Hepatic stellate cell (primary cell): ENCODE measurements around the gene KIF5C.

Experiments
- DNase-seq: peaks from one replicate; pipeline ENCODE4 v3.0.0; 2011; ENCODE audit warnings: low spot score

Gene KIF5C

DNA sequence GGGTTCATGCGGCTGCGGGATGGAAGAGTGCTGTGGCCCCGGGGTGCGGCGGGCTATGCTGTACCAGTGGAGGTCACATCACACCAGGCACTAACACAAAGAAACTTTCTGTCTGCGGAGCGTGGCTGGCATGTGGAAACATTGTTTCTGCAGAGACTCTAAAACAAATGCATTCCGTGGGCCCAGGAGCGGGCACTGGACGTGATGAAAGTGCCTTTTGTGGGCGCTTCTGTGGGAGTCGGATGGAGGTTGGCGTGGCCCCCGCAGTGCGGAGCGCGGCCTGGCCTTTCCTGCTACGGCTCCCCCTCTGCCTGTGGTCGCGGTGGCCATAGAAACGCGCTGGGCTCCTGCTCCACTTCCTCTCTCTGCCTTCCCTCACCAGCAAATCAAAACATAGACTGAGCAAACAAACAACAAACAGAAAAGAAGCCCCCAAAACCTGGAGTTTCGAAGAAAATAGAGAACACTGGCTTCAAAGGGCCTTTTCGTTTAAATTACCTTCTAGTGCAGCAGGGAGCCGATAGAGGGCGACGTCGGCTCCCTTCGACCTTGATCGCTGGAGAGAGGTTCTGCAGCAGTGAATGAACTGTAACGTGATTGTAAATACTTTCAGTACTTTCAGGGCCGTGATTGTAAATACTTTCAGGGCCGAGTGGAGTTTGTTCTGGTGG is 51.4 kb downstream of the KIF5C start:
- peak; percentile 7 for DNase-seq

DNA sequence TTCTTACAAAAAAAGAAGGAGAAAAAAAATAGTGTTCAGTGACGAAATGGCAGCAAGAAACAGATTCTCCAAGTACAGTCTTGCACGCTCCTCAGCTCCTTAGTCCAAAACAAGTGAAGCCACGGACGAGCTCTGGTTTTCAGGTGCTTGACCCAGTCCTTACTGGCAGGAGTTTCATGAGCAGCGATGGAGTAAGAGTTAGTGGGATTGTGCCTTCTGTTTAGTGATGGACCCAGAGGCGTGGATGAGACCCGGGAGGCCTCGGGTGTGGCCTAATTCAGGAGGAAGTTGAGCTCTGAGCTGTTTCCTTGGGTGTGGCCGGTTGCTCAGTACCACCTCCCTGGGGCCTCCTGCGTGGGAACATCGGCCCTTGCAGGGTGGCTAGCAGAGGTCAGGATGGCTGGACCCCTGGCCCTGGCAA is 52.0 kb downstream of the KIF5C start:
- DNase-seq: no peak

DNA sequence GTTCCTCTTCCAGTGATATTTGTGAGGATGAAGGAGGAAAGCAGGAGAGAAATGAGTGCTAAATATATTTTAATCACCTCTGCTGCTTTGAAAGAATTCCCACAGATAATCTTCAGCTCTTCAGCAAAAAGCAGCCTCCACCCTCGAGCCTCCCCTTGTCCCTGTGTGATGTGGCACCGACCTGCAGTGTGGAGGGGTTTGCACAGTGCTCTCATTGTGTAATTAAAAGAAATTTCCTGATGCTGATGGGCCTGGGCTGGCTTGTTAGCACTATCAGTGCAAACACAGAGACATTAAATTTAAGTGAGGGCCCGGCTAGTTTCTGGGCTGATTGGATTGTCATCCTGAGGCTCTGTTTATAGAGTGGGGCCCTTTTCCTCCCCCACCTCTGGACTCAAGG is 53.4 kb downstream of the KIF5C start:
- no peak for DNase-seq

DNA sequence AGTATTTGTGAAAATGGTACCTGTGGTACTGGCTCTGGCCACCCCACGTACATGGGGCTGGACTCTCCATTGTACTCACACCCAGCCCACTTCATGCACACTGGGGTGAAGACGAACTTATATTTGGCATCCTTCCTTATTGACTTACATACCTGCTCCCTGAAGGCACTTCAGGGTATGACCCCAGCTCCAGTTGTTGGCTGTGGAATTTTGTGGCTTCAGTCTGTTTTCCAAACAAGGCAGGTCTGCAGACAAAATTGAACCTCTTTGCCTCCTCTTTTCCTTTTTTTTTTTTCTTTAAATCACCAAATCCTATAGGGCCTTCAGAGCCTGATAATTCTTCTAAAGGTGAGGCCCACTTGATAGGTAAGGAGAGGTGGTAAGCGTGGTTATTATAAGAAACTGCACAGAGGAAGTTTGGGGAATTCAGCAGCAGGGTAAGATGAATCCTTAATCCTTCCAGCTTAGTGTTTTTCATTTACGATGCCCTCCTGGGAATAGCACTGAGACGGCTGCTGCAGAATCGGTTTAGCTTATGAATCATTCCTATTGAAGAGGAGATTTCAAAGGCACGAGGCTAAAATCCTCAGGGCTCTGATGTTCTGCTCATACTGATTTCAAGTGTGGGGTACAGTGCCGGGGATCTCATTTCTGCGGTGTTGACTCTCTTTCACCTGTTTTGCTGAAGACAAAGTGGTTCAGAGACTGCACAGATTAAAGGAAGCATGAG is 55.2 kb downstream of the KIF5C start:
- DNase-seq: no peak

DNA sequence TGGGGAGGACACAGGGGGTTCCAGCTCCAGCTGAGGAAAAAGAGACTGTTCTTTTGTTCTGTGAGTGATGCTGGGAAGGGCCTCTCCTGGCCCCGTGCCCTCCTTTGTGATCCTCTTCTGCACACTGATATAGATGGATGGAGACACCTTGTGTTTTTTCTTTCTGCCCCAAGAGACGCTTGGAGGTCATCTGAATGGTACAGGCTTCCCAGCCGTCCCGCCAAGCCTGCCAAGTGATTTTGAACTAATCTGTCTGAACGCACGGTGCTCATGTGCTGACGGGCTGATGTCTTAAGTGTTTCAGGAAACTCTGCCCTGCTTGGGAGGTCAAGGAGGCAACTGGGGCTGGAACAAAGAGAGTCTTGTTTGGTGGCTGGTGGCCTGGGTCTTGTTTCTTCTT is 57.5 kb downstream of the KIF5C start:
- no peak for DNase-seq

DNA sequence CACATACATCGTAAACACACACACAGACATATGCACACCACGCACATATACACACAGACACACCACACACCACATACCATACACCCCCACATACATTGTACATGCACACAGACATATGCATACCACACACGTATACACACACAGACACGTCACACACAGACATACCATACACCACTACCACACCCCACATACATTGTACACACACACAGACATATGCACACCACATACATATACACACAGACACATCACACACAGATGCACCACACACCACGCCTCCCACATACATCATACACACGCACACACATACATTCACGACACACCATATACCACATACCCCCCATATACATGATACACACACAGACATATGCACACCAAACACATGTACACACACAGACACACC is 58.4 kb downstream of the KIF5C start:
- DNase-seq: no peak

DNA sequence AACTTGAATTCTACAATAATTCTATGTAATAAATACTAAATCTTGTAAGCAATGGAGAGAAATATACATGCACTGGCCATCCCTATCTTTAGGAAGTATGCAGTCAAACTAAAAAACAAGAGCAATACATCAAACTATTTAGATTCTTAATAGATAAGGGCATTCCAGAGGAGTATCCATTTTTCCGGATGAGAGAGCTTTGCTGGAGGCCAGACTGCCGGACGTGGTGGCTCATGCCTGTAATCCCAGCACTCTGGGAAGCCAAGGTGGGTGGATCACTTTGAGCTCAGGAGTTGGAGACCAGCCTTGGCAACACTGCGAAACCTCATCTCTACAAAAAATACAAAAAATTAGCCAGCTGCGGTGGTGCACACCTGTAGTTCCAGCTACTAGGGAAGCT is 60.8 kb downstream of the KIF5C start:
- no peak for DNase-seq

DNA sequence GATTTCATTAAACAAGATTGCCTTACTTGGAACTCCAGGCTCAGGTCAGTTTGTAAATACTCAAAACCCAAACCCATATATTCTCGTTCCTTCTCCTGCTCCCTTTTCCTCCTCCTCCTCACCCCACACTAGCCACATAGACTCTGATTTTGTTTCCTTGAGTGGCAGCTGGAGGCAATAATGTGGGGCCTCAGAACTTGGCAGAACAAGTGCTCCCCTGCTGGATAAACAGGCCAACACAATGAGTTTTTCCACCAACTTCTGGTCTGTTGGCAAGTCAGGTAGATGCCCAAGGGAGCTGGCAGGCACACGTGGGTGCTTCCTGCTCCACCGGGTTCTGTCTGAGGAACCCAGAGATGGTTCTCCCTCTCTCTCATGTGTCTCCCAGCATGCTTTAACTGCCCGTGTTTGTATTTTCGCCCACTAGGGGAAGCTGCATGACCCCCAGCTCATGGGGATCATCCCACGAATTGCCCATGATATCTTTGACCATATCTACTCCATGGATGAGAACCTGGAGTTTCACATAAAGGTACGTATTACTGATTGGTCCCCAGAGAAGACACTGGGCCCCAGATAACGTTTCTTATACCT is 61.9 kb downstream of the KIF5C start:
- DNase-seq: no peak

DNA sequence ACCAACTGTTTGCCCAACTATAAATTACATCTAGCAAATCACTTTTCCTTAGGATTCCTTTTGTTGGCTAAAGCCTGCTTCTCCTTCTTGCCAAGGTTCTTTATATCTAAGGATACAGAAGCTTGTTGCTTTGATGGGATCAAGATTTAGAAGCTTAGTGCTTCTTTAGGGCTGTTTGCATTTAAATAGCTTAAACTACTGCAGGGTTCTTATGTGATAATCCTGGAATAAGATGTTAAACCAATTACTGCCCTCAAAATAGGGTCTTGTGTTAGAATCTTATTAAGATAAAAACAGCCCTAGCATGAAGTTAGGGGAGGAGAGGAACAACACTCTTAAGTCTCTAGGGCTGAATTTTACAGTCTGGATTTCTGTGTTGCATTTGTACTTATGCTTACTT is 64.2 kb downstream of the KIF5C start:
- no peak for DNase-seq

DNA sequence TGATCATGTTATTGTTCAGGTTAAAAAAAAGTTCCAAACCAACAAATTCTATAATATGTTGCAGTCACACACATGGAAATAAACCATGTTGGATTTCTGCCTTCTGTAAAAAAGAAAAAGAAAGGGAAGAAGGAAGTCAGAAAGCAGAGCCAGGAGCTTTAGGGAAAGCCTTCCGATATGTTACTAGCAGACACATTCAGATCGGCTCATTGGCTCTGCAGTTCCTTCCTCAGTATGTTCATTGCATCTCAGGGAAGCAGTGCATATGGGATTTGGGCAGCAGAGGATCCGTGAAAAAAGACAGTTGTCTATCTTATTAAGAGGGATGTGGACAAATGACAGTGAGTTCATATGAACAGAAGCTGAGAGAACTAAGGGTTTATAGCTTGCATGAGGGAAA is 68.1 kb downstream of the KIF5C start:
- no peak for DNase-seq

DNA sequence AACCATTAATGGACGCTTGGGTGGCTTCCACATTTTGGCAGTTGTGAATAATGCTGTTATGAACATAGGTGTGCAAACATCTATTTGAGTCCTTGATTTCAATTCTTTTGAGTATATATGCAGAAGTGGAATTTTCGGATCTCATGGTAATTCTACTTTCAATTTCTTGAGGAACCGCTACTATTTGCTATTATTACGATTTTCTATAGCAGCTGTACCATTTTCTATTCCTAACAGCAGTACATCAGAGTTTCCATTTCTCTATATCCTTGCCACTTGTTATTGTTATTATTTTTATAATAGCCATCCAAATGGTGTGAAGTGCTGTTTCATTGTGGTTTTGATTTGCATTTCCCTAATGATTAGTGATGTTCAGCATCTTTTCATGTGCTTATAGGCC is 69.5 kb downstream of the KIF5C start:
- DNase-seq: no peak

DNA sequence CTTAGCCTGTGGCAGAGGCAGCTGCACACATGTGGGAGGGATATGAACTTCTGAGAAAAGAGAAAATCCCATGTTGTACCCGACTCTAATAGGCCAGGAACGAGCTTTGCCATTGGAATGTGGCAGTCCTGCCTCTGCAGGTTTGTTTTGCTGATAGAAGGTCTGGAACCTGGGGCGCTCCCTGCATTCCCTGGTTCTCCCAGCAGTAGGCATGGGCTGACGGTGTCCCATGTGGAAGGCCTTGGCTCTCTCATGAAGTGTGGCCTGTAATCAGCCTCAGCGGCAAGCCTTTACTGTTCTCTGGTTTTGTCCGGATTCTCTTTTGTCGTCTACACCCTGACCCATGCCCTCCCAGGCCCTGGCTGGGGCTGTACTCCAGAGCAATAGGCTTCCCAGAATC is 72.3 kb downstream of the KIF5C start:
- no peak for DNase-seq

DNA sequence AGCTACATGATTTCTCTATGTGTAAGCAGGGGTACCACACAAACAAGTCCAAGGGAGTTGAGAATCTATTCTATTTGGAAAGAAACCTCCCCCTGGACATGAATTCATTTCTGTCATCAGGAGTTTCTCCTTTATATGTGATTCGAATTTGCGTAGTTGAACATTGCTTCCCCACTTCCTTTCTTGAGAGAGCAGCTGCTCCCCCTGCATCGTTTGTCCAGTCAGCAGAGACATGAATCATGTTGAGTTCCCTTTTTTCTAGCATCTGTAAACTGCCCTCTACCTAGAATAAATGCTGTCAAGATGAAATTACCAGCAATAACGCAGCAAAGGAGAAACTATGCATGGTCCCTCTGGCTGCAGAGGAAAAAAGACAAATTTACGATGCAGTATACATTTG is 73.8 kb downstream of the KIF5C start:
- DNase-seq: no peak

DNA sequence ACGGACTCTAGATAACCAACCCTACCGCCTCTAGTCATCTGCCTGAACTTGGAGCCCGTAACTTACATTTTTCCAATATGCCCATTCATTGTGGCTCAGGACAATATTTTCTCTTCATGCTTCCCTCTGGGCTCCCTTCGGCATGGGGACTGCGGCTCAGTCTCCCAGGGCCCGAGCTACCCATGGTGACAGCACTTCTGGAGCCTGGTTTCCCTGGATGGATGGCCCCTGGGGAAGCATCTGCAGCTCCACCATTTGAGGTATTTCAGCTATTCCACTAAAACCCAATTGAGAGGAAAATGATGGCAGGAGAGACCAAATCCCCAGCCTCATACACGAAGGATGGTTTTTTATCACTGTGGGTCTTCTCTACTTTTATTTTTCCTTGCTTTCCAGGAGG is 74.3 kb downstream of the KIF5C start:
- no peak for DNase-seq

DNA sequence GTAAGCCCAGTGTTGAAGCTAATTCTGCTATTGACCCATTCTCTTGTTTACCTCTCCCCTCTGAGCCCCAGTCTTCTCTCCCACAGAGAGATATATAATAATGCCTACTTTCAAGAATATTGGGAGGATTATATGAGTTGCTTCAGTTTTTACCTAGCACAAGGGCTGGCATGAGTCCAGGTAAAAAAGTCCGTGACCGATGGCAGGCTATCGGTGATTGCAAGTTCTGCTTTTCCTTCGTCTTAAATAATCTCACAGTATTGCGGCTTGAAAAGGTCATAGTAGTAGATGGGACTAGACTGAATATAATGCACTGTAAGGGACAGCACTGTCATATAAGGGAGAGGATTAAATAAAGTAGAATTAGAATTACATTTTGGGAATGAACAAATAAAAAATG is 77.6 kb downstream of the KIF5C start:
- DNase-seq: no peak

DNA sequence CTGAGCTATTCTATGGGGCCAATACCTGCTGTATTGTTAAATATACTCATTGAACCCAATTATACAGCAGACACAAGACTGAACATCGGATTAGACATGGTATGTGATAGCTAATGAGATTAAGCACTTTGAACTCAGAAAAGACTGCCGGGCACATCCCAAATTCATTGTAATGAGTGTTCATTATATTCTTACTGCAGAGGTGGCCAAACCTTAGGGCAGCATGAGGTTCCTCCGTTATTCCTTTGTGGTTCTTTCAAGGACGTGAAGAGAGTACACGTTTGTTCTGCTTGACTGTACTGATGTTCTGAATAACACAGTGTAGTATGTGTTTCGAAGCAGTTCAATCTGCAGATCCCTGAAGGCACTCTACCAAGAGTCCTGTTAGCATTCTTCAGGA is 78.4 kb downstream of the KIF5C start:
- no peak for DNase-seq

DNA sequence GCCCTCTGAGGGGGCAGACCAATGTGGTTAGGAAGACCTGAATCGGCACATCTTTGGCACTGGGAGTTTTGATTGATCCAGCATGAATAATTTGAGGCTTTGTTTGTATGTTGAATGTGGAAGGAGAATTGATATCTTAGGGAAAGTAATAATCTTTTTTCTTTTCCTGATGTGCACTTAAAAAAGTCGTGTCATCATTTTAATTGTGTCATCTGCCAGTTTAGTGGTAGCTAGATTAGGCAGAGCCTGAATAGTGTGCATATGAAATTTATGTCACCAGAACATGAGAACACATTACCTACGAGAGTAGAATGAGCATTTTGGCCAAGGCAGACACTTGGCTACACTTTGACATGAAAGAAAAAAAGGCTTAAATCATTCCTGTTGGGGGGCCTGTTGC is 79.5 kb downstream of the KIF5C start:
- no peak for DNase-seq

DNA sequence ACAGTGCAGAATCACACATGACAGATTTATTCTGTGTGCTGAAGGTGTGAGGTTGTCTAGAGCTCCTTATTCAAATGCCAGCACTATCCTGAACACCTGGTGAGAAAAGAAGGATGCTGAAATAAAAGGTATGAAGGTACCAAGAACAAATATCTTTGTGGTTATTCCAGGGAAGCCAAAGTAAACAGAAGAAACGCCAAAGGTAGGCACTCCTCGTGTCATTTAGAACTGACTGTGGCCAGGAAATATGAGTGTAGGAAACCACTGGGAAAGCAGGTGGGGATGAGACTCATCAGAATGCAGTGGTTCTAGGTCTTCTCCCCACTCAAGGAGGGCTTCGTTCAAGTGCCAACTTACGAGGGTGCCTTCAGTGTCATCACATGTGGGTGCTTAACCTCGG is 80.8 kb downstream of the KIF5C start:
- DNase-seq: no peak

DNA sequence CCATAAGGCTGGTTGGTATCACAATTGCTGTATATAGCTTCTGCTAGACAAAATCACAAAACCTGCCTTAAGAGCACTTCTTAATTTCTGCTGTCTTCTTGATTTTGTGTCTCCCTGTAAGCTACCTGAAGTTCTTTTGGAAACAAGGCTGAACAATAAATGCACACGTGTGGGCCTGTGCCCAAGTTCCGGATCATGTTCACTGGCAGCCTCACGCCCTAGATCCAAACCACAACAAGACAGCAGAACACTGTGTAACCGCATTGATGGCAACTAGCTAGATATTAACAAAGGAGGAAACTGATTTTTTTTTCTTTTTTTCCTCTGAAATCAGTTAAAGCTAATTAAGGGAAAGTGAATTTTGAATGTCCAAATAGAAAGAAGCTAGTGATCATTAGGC is 82.0 kb downstream of the KIF5C start:
- DNase-seq: no peak

DNA sequence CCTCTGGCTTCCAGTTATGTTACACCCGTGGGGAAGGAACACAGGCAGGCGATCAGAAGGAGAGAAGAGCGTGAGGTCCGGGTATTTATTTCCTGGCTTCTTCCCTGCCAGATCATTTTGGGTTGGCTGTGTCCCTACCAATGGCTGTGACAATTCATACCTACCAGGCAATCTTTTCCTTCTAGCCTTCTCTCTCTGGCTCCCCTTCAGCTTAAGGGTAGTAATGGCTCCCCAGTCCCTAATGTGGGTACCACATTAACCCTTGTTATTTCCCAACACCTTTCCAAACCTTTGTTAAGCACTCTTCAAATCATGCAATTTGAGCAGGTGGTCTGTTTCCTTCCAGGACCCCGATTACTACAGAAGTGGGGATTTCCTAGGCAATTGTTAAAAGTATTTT is 84.7 kb downstream of the KIF5C start:
- no peak for DNase-seq

DNA sequence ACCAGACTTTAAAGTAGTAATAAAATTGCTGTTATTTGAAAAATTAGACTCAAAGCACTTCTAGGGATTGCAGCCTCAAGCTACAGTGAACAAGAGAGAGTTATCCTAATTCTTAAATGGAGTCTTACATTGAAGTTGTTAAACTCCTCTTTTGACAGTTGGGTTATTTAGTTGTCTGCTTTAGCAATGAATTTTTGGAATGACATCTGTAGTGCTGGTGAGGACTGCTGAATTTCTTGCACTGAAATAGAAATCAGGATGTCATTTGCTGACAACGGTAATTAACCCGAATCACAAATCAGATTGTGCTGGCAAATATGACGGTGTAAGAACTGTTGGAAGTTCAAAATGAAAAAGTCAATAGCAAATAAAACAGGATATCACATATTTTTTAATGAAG is 85.5 kb downstream of the KIF5C start:
- no peak for DNase-seq

DNA sequence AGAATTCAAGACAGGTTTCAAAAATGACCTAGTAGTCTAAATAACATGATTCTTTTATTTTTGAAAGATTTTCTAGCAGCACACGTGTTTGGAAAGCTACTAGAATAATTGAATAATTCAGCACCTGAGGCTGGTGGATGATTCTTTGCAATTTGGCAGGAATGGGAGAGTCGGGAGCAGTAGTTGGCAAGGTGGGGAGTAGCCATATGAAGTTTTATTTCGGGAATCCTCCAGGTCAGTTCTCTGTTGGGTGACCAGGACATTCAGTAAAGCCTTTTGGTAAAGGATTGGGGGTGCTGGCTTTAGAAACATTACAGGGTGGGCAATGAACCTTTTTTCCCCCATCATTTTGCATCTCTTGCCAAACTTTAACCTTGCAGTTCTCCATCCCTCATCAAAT is 88.4 kb downstream of the KIF5C start:
- DNase-seq: no peak

DNA sequence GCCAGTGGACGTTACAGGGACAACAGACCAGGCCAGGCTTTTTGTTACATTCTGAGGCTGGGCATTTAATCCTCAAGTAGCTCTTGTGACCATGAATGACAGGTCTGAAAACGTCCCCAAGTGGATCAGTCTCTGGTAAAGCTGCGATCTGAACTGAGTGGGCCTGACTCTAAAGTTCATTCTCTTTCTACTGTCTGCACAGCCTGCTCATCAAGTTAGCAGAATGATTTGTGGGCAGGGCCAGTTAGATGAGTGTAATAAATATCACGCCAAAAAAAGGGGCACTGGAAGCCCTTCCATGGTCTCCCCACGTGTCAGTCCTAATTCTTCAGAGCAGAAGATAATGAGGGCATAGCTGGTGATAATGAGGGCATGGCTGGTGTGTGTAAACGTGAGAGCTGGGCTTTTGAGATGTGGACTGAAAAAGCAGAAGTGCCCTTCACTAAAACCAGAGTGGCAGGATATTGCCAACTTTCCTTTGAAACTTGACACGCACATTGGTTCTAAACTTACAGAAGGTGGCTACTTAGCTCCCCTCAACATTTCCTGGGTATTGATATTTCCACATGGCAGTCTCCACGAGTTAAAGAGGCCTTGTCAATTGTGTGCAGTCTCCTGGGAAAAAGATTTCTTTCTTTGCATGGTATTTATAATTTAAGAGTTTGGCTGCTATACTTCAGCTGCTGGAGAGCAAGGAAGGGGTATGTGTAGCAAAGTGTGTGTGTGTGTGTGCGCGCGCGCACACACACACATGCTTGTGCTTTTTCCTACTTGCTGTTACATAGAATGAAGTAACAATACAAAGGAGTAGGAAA is 90.8 kb downstream of the KIF5C start:
- no peak for DNase-seq
